LNCaP clone FGC (cell line): ENCODE results near the gene CERS1.
A peak's percentile ranks its signal among the peaks of the same experiment; 100 is the strongest.

Experiments used
- DNase-seq: peaks from one replicate; pipeline ENCODE4 v3.0.0-alpha.2; 2011; ENCODE audit warnings: low read depth
- H3K4me3 ChIP-seq: 2 replicates; pipeline ENCODE4 v1.5.1; 2011; ENCODE audit warnings: mild to moderate bottlenecking, low read depth, low read length, control low read depth
- TF ChIP-seq, protein P1 (sequence below): IDR thresholded peaks from 2 replicates; pipeline ENCODE4 v1.5.1; 2012; ENCODE audit warnings: mild to moderate bottlenecking; ENCODE audit not compliant: control insufficient read depth, insufficient read depth; ENCODE audit errors: extremely low read depth

The CERS1 gene

DNA sequence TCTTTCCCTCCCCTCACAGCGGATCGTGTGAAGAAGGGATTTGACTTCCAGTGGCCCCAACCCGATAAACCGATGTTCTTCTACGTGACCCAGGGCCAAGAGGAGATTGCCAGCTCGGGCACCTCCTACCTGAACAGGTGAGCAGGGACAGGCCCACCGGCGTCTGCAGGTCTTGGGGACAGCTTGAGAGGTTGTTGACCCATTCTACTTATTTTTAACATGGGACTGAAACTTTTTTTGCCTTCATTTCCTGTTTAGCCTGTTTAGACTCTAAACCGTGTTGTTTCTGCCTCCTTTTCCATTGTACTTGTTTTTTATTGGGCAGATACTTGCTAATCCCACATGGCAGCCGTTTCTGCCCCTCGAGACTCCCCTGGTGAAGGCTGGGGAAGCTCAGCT lies 35.7 kb downstream of the CERS1 start:
- no peak overlapping the region for H3K4me3 ChIP-seq
- TF ChIP-seq, protein P1, sequence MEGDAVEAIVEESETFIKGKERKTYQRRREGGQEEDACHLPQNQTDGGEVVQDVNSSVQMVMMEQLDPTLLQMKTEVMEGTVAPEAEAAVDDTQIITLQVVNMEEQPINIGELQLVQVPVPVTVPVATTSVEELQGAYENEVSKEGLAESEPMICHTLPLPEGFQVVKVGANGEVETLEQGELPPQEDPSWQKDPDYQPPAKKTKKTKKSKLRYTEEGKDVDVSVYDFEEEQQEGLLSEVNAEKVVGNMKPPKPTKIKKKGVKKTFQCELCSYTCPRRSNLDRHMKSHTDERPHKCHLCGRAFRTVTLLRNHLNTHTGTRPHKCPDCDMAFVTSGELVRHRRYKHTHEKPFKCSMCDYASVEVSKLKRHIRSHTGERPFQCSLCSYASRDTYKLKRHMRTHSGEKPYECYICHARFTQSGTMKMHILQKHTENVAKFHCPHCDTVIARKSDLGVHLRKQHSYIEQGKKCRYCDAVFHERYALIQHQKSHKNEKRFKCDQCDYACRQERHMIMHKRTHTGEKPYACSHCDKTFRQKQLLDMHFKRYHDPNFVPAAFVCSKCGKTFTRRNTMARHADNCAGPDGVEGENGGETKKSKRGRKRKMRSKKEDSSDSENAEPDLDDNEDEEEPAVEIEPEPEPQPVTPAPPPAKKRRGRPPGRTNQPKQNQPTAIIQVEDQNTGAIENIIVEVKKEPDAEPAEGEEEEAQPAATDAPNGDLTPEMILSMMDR = no peak
- no peak for DNase-seq

DNA sequence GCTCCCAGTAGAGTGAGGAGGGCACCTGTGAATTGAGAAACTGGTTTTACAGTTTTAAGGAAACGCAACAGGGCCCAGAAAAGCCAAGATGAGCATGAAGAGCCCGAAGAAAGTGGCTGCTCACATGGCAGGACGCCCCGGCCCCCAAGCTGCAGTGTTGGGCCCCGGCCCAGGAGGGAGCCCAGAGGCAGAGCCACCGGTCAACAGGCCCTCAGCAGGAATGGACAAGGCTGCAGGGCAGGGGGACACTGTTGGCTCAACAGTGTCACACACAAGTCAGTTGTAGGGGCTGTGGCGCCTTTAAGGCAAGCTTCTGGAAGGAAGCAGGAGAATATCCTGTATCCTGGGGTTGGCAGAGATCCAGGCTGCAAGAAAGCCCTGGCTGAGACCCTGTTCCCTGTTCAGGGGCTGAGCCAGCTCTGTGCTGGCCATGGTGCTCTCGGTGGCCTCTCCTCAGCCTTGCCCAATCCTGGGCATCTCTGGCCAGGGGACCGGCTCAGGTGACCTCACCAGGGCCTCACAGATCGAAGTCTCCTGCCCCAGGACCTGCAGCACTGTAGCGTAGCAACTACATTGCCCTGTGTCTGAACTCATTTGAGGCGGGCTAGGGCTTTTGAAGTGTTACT lies 36.2 kb downstream of the CERS1 start:
- DNase-seq = no peak
- TF ChIP-seq, protein P1 = no peak
- H3K4me3 ChIP-seq = no peak overlapping the region

DNA sequence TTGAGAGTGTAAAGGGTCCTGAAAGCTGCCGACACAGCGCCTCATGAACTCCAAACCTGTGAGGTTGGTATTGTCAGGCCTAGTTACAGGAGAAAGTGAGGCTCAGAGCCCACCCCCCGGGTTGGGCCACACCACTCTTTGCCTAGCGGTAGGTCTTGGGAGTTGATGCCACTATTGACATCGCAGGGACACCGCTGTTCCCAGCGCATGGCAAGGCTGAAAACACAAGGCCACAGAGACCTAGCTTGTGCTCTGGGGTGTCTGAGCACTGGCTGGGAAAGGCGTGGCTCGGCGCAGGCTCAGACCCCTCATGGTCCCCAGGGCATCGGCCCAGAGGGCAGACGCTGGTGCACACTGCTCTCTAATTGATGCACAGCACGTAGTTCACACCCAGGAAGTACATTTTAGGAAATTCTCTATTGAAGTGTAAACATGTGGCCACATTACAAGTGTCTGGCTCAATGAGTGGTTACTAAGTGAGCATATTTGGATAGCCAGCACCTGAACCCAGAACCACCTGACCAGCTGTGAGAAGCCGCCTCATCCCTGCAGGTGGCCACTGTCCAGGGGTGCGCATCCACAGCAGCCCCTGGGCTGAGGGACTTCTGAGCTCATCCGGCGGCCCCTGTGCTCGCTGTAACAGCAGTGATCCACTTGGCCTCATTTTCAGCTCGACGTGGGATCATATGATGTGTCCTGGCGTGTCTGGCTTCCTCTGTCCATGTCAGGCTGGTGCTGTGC lies 36.9 kb downstream of the CERS1 start:
- TF ChIP-seq, protein P1 = no peak
- H3K4me3 ChIP-seq = no peak overlapping the region
- DNase-seq = no peak

DNA sequence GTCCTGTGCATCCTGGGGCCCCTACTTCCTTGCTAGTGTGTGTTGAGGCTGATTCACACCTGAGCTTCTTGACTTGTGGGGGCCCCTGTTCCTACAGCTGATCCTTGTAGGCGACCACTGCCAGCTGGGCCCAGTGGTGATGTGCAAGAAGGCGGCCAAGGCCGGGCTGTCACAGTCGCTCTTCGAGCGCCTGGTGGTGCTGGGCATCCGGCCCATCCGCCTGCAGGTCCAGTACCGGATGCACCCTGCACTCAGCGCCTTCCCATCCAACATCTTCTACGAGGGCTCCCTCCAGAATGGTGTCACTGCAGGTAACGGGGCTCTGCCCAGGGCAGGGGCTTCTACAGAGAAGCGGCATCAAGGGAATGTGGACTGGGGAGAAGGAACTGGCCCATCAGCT lies 38.7 kb downstream of the CERS1 start:
- H3K4me3 ChIP-seq = no peak overlapping the region
- TF ChIP-seq, protein P1 = no peak
- DNase-seq = no peak

DNA sequence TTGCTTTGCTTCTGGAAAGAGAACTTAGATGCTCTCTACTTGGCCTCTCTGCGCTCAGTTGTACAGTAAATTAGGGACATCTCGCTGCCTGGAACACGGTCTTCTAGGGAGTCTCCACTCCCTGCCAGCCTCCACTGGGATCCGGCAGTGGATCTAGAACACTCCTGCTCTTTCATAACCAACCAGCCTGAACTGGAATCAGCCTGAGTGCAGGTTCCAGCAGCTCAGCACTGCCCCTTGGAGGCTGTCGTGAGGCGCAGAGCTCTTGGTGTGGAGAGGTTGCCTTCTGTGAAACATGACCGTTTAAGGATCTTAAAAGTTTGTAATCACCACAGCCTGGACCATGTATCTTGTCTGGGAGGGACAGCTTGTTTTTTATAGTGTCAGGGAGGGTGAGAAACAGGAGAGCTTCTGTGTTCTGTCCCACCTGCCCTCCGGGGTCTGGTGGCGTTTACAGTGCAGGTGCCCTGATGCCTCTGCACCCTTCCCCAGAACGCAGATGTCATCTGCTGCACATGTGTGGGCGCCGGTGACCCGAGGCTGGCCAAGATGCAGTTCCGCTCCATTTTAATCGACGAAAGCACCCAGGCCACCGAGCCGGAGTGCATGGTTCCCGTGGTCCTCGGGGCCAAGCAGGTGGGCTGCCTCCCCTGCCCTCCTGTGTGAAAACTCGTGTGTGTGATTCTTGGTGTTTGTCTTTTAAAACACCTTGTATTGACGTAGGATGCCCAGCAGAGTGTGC lies 39.4 kb downstream of the CERS1 start:
- TF ChIP-seq, protein P1 = peak; percentile 53
- no peak for DNase-seq
- H3K4me3 ChIP-seq = no peak overlapping the region

DNA sequence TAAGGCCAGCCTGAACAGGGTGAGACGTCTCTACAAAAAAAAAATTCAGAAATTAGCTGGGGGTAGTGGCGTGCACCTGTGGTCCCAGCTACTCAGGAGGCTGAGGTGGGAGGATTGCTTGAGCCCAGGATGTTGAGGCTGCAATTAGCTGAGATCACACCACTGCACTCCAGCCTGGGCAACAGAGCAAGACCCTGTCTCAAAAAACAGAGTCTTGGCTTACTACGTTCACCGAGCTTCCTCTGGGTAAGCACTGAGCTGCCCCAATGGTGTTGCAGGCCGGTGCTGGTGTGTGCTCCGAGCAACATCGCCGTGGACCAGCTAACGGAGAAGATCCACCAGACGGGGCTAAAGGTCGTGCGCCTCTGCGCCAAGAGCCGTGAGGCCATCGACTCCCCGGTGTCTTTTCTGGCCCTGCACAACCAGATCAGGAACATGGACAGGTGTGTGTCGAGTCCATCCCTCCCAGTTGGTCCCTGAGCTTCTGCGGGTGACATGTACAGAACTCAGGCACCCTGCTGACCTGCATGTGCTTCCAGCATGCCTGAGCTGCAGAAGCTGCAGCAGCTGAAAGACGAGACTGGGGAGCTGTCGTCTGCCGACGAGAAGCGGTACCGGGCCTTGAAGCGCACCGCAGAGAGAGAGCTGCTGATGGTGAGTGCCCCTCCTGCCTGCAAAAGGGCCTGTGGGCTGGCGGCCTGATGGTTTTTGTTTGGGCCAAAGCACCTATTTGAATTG lies 40.1 kb downstream of the CERS1 start:
- H3K4me3 ChIP-seq = no peak overlapping the region
- no peak for DNase-seq
- TF ChIP-seq, protein P1 = no peak
